NCI-H526 treated with DMSO at 0.1 percent for 48 hours (cell line): ENCODE measurements around the gene TMPRSS2.

Source experiments
- DNase-seq: peaks from one replicate; lab custom pipeline; 2025; lab: John Stamatoyannopoulos, UW

TMPRSS2 gene

GRCh38 chr21:41449613-41450012 lies 58.3 kb downstream of the TMPRSS2 start:
- DNase-seq: no peak

- DNase-seq: no peak
These were observed 60.6 kb downstream of the TMPRSS2 start for GRCh38 chr21:41447356-41447755.

- DNase-seq: no peak
These were observed 61.4 kb downstream of the TMPRSS2 start for GRCh38 chr21:41446586-41446985.

GRCh38 chr21:41445465-41445862 lies 62.5 kb downstream of the TMPRSS2 start:
- DNase-seq: no peak

GRCh38 chr21:41444703-41445464 lies 63.1 kb downstream of the TMPRSS2 start:
- no peak for DNase-seq

GRCh38 chr21:41443562-41443961 lies 64.4 kb downstream of the TMPRSS2 start:
- no peak for DNase-seq

GRCh38 chr21:41442481-41443186 lies 65.3 kb downstream of the TMPRSS2 start:
- DNase-seq: no peak

GRCh38 chr21:41441546-41441945 lies 66.4 kb downstream of the TMPRSS2 start:
- DNase-seq: no peak

GRCh38 chr21:41439248-41439647 lies 68.7 kb downstream of the TMPRSS2 start:
- no peak for DNase-seq

GRCh38 chr21:41438425-41439113 lies 69.4 kb downstream of the TMPRSS2 start:
- no peak for DNase-seq

GRCh38 chr21:41437729-41438128 lies 70.2 kb downstream of the TMPRSS2 start:
- DNase-seq: no peak

- no peak for DNase-seq
These were observed 72.3 kb downstream of the TMPRSS2 start for GRCh38 chr21:41435706-41436105.

GRCh38 chr21:41433566-41433965 lies 74.4 kb downstream of the TMPRSS2 start:
- no peak for DNase-seq

GRCh38 chr21:41432562-41433460 lies 75.1 kb downstream of the TMPRSS2 start:
- no peak for DNase-seq

GRCh38 chr21:41431788-41432548 lies 76.0 kb downstream of the TMPRSS2 start:
- DNase-seq: no peak

- no peak for DNase-seq
These were observed 78.0 kb downstream of the TMPRSS2 start for GRCh38 chr21:41429925-41430491.

GRCh38 chr21:41429305-41429704 lies 78.7 kb downstream of the TMPRSS2 start:
- no peak for DNase-seq

- DNase-seq: no peak
These were observed 79.1 kb downstream of the TMPRSS2 start for GRCh38 chr21:41428847-41429246.

GRCh38 chr21:41428311-41428710 lies 79.6 kb downstream of the TMPRSS2 start:
- no peak for DNase-seq

- no peak for DNase-seq
These were observed 80.4 kb downstream of the TMPRSS2 start for GRCh38 chr21:41427556-41427955.
